HepG2 (cell line): ENCODE results near the gene RBM5.

Source experiments
- ETV6 ChIP-seq: sonication (generic); formaldehyde crosslinking; conservative IDR thresholded peaks from 2 replicates; pipeline ENCODE4 v1.4.0; 2020; ENCODE audit warnings: missing genetic modification reagents
- NPAS2 ChIP-seq: sonication (generic); formaldehyde crosslinking; IDR thresholded peaks from 2 replicates; pipeline ENCODE4 v1.8.0; 2022; ENCODE audit warnings: mild to moderate bottlenecking, missing genetic modification reagents, borderline replicate concordance
- TF ChIP-seq, protein P1 (sequence below): sonication (generic); formaldehyde crosslinking; IDR thresholded peaks from 2 replicates; pipeline ENCODE4 v1.5.0; 2020; ENCODE audit warnings: mild to moderate bottlenecking, missing genetic modification reagents, moderate library complexity

DNA sequence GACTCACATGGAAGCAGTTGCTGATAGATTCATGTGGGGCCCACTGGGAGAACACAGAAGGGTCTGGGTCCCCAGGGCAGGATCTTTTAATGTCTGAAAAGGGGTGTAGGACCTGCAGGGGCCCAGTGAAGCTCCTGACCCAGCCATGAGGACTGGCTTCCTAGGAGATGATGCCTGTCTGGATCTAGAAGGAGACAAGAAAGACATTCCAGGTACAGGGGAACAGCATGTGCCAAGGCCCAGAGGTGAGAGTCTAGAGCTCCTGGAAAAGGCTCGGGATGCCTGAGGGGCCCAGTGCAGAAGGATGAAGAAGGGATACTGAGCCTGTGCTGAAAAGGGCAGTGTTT, 61.7 kb downstream of the RBM5 start:
- TF ChIP-seq ETV6 (CRISPR knock-in tag) (no peak), NPAS2 (CRISPR knock-in tag) (no peak)
- TF ChIP-seq, protein P1, sequence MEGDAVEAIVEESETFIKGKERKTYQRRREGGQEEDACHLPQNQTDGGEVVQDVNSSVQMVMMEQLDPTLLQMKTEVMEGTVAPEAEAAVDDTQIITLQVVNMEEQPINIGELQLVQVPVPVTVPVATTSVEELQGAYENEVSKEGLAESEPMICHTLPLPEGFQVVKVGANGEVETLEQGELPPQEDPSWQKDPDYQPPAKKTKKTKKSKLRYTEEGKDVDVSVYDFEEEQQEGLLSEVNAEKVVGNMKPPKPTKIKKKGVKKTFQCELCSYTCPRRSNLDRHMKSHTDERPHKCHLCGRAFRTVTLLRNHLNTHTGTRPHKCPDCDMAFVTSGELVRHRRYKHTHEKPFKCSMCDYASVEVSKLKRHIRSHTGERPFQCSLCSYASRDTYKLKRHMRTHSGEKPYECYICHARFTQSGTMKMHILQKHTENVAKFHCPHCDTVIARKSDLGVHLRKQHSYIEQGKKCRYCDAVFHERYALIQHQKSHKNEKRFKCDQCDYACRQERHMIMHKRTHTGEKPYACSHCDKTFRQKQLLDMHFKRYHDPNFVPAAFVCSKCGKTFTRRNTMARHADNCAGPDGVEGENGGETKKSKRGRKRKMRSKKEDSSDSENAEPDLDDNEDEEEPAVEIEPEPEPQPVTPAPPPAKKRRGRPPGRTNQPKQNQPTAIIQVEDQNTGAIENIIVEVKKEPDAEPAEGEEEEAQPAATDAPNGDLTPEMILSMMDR (CRISPR knock-in tag), result no peak
